Measurements from ENCODE around the gene CPT1B.
"Not testable (repeated sequence)": the region's sequence is repeated elsewhere in the genome, so short reads cannot be mapped to it uniquely, and the experiment has no call there.

Gene CPT1B

GRCh38 chr22:50526108-50526833, 52.0 kb downstream of the CPT1B start:
- peak; percentile 26 for DNase-seq

- no peak for DNase-seq
Measured at GRCh38 chr22:50525858-50526107, 52.4 kb downstream of the CPT1B start.

- peak; percentile 80 for DNase-seq
Measured at GRCh38 chr22:50525104-50525857, 52.9 kb downstream of the CPT1B start, which contains the start of gene SCO2. Gene SCO2, minus strand, starts transcription at chr22:50525598. Its CDS starts 1,187 bp downstream, at chr22:50524411.

- DNase-seq: no peak
Measured at GRCh38 chr22:50524676-50525103, 53.5 kb downstream of the CPT1B start.

- no peak for DNase-seq
Measured at GRCh38 chr22:50523806-50524675, 54.2 kb downstream of the CPT1B start.

GRCh38 chr22:50523458-50523805, 54.8 kb downstream of the CPT1B start:
- no peak for DNase-seq

GRCh38 chr22:50522806-50523438, 55.3 kb downstream of the CPT1B start:
- no peak for DNase-seq

- no peak for DNase-seq
Measured at GRCh38 chr22:50522208-50522805, 55.9 kb downstream of the CPT1B start.

- no peak for DNase-seq
Measured at GRCh38 chr22:50521710-50522109, 56.5 kb downstream of the CPT1B start.

- DNase-seq: no peak
Measured at GRCh38 chr22:50520826-50521453, 57.3 kb downstream of the CPT1B start.

- DNase-seq: not testable (repeated sequence)
Measured at GRCh38 chr22:50520184-50520583, 58.0 kb downstream of the CPT1B start.

GRCh38 chr22:50519151-50519550, 59.1 kb downstream of the CPT1B start:
- no peak for DNase-seq

Measured in NCI-H226 (cell line).